Measurements from ENCODE around the gene SPAG4. TPM values are rescaled to one million over a fixed set of nuclear protein-coding genes. Genes with fewer than 3 reads are reported as not detected.

Gene SPAG4
- total and polyA plus RNA-seq, 5 donors: 3.7 to 6.7 (median 4.6) TPM

GRCh38 chr20:35599776-35600120 is 15.9 kb upstream of the SPAG4 start:
- 91% methylated on average over 9 of the region's 9 CpGs for WGBS
- Histone ChIP-seq H3K27me3 (ENCODE audit: control insufficient read depth, insufficient read depth) (no peaks in the 10 kb centered on the region), H3K4me1 (ENCODE audit: control insufficient read depth, insufficient read depth, low read length) (no peaks in the 10 kb centered on the region), H3K9me3 (ENCODE audit: control insufficient read depth, low read length) (no peaks in the 10 kb centered on the region), H3K27ac (ENCODE audit: low read length) (no peak overlapping the region), H3K4me3 (ENCODE audit: low read length) (no peak overlapping the region)
- intact Hi-C loops (cut with DNase I): no loop called here
- ATAC-seq: no peak
- no peak for DNase-seq

DNA sequence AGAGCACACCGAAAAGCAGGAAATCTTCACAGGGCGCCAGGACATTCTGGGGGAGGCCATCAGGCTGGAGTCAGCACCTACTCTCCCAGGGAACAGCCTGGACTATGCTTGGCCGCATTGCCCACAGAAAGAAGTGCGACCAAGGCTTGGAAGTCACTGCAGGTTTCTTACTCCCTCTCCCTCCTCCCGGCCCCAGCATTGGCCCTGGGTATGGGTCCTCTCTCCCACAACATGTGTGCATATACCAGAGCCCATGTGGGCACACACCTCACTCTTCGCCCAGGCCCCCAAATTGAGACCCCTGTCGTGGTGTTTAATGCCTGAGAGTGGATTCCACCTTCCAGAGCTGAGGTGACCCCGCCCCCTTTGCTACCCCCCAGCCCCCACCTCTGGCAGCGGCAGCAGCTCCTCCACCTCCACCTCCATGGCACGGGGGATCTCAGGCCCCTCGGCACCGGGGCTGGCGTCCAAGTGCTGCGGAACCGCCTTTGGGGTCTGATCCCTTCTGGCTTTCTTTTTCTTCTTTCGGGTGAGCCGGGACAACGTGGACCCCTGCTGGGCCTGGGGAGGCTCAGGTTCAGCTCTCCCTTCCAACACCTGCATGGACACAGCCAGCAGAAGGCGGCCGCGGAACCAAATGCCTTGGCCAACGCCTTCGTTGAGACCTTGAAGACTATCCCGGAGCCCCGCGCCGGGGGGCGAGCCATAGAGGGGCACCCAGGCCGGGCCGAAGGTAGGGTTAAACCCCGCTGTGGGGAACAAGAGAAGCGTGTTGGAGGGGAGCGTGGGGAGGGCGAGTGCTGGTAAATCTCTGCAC is 15.2 kb upstream of the SPAG4 start:
- peak overlapping the region; percentile 32 for H3K4me3 ChIP-seq (ENCODE audit: low read length)

DNA sequence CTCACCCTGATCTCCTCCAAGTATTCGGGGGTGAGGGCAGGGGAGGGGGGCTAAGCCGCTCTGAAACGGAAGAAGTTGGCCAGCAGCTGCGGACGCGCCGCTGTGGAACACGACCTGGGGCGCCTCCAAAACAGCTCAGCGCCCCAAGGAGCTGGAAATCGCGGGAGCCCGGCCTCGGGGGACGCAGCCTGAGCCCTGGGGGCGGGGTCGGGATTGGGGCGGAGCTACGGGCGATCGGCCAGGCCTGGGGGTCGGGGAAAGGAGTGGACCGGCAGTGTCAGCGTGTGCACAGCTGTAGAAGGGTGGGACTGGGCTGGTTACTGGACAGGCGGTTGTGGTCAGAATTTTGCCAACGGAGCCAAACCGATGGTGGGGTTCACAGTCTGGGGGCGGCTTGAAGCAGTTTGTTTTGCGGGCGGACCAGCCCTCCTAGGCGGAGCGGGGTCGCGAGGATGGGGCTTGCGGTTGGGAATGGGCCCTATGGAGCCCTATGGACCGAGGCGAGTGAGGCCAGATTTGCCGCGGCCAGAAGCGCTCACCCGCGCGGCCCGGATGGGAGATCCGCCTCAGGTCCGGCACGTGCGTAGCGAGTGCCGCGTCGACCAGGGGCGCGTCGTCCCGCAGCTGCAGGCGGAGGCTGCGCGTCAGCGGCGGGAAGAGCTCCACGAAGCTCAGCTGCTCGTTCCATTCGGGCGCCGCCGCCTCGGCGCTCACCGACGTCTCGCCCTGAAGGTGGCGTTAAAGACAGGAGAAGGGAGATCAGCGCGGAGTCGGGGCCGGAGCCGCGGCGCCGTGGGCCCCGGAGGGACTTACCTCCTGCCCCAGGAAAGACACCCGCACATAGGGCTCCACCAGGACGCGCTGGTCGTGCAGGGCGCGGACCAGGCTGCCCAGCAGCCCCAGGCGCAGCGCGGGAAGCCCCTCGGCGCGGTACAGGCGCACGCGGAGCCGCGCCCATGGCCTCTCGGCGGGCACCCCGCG is 14.3 kb upstream of the SPAG4 start:
- H3K27me3 ChIP-seq (ENCODE audit: control insufficient read depth, insufficient read depth): no peaks in the 10 kb centered on the region
- no peak overlapping the region for H3K27ac ChIP-seq (ENCODE audit: low read length)
- ATAC-seq (peak; percentile 81 to 86), DNase-seq (peak; percentile 79 to 89 (median 89))
- H3K4me1 ChIP-seq (ENCODE audit: control insufficient read depth, insufficient read depth, low read length): no peaks in the 10 kb centered on the region
- no peaks in the 10 kb centered on the region for H3K9me3 ChIP-seq (ENCODE audit: control insufficient read depth, low read length)
- under 1% methylated on average over 103 of the region's 103 CpGs for whole genome bisulfite sequencing
- intact Hi-C loops (cut with DNase I): no loop called here
- peak overlapping the region; percentile 32 for H3K4me3 ChIP-seq (ENCODE audit: low read length)

More for the DNA sequence above, 15.2 kb upstream of the SPAG4 start:
- DNase-seq (no peak), ATAC-seq (peak in 1 of 2 donors; percentile 4)
- H3K27me3 ChIP-seq (ENCODE audit: control insufficient read depth, insufficient read depth): no peaks in the 10 kb centered on the region
- 29% methylated on average over 34 of the region's 34 CpGs for WGBS
- no peaks in the 10 kb centered on the region for H3K4me1 ChIP-seq (ENCODE audit: control insufficient read depth, insufficient read depth, low read length)
- intact Hi-C loops (cut with DNase I): no loop called here
- H3K9me3 ChIP-seq (ENCODE audit: control insufficient read depth, low read length): no peaks in the 10 kb centered on the region
- H3K27ac ChIP-seq (ENCODE audit: low read length): no peak overlapping the region

GRCh38 chr20:35601990-35602389 is 13.6 kb upstream of the SPAG4 start:
- peak overlapping the region; percentile 32 for H3K4me3 ChIP-seq (ENCODE audit: low read length)
- WGBS: 29% methylated on average over 30 of the region's 30 CpGs
- DNase-seq (peak in 2 of 3 donors; percentile 61 to 64), ATAC-seq (no peak)
- H3K9me3 ChIP-seq (ENCODE audit: control insufficient read depth, low read length): no peaks in the 10 kb centered on the region
- no peaks in the 10 kb centered on the region for H3K27me3 ChIP-seq (ENCODE audit: control insufficient read depth, insufficient read depth)
- intact Hi-C loops (cut with DNase I): no loop called here
- no peak overlapping the region for H3K27ac ChIP-seq (ENCODE audit: low read length)
- H3K4me1 ChIP-seq (ENCODE audit: control insufficient read depth, insufficient read depth, low read length): no peaks in the 10 kb centered on the region

DNA sequence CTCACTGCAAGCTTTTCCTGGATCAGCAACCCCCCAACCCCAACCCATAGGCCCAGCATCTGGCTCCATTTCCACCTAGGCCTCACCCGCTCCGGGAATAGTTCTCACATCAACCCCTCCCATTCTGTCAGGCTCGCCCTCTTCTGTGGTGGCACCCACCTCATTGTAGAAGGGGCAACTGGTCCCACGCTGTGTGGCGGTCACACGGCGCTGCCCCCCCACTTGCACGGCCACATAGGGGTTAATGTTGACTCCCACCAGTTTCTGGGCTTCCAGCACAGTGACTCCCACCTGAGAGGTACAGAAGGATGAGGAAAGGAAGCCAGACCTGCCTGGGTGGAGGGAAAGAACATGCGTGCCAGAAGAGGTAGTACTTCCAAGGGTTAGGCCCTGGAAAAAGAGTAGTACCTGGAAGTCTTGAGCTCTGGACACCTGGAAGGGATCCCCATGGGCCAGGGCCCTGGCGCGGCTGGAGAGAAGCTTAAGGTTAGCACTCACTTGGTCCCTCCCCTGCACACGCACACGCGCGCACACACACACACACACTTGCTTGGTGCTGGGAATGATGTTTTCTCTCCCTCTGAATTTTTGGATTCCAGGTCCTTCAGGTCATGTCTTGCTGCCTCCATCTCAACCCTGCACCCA is 12.7 kb upstream of the SPAG4 start:
- DNase-seq: no peak
- WGBS: 95% methylated on average over 15 of the region's 15 CpGs
- ATAC-seq: no peak

DNA sequence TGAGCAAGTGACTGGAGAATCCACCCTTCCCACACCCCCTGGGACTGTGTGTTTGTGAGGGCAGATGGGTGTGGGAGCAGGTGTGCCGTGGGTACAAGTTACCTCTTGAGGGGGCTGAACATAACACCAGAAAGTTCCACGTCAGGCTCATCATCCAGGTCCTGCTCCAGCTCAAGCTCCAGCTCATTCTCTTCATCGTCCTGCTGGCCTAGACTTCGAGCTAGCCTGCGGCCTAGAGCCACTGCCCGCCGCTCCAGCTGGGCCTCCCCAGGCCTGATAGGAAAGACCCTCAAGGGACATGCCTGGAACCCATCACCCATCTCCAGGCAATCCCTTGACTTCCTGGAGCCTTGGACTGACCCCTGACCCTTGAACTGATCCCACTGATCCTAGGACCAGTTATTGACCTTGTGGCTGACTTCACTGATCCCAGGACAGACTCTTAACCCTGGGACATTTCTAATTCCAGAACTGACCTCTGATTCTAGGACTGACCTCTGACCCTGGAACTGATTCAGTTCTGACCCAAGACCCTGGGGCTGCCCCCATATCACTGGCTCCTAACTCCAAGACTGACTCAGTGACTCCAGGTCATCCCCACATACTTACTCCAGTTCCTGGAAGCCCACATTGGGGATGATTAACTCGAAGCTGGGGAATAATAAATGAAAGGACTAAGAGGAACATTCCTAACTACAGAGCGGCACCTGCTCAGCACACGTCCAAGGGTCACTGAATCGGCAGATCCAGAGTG is 11.8 kb upstream of the SPAG4 start:
- no peak for ATAC-seq
- intact Hi-C loops (cut with DNase I): no loop called here

More for the DNA sequence above, 12.7 kb upstream of the SPAG4 start:
- Histone ChIP-seq H3K27ac (ENCODE audit: low read length) (no peak overlapping the region), H3K9me3 (ENCODE audit: control insufficient read depth, low read length) (no peaks in the 10 kb centered on the region), H3K27me3 (ENCODE audit: control insufficient read depth, insufficient read depth) (no peaks in the 10 kb centered on the region), H3K4me1 (ENCODE audit: control insufficient read depth, insufficient read depth, low read length) (no peaks in the 10 kb centered on the region), H3K4me3 (ENCODE audit: low read length) (no peak overlapping the region)
- intact Hi-C loops (cut with DNase I): no loop called here

GRCh38 chr20:35604449-35604747 is 11.2 kb upstream of the SPAG4 start:
- H3K4me1 ChIP-seq (ENCODE audit: control insufficient read depth, insufficient read depth, low read length): no peaks in the 10 kb centered on the region
- ATAC-seq (no peak), DNase-seq (no peak)
- no peaks in the 10 kb centered on the region for H3K27me3 ChIP-seq (ENCODE audit: control insufficient read depth, insufficient read depth)
- intact Hi-C loops (cut with DNase I): no loop called here
- no peak overlapping the region for H3K4me3 ChIP-seq (ENCODE audit: low read length)
- H3K27ac ChIP-seq (ENCODE audit: low read length): no peak overlapping the region
- H3K9me3 ChIP-seq (ENCODE audit: control insufficient read depth, low read length): no peaks in the 10 kb centered on the region
- 55% methylated on average over 4 of the region's 4 CpGs for WGBS

More for the DNA sequence above, 11.8 kb upstream of the SPAG4 start:
- Histone ChIP-seq H3K27ac (ENCODE audit: low read length) (no peak overlapping the region), H3K27me3 (ENCODE audit: control insufficient read depth, insufficient read depth) (no peaks in the 10 kb centered on the region), H3K4me1 (ENCODE audit: control insufficient read depth, insufficient read depth, low read length) (no peaks in the 10 kb centered on the region), H3K4me3 (ENCODE audit: low read length) (no peak overlapping the region), H3K9me3 (ENCODE audit: control insufficient read depth, low read length) (no peaks in the 10 kb centered on the region)
- WGBS: 92% methylated on average over 11 of the region's 11 CpGs
- no peak for DNase-seq

GRCh38 chr20:35606127-35606526 is 9.5 kb upstream of the SPAG4 start:
- ATAC-seq: no peak
- Histone ChIP-seq H3K9me3 (ENCODE audit: control insufficient read depth, low read length) (no peaks in the 10 kb centered on the region), H3K4me1 (ENCODE audit: control insufficient read depth, insufficient read depth, low read length) (no peaks in the 10 kb centered on the region), H3K4me3 (ENCODE audit: low read length) (no peak overlapping the region), H3K27ac (ENCODE audit: low read length) (no peak overlapping the region), H3K27me3 (ENCODE audit: control insufficient read depth, insufficient read depth) (no peaks in the 10 kb centered on the region)
- 87% methylated on average over 4 of the region's 4 CpGs for WGBS
- no peak for DNase-seq
- intact Hi-C loops (cut with DNase I): no loop called here

- ATAC-seq (no peak), DNase-seq (peak in 1 of 3 donors; percentile 31)
- WGBS: 80% methylated on average over 14 of the region's 14 CpGs
- no peak overlapping the region for H3K4me3 ChIP-seq (ENCODE audit: low read length)
- no peaks in the 10 kb centered on the region for H3K9me3 ChIP-seq (ENCODE audit: control insufficient read depth, low read length)
- H3K4me1 ChIP-seq (ENCODE audit: control insufficient read depth, insufficient read depth, low read length): no peaks in the 10 kb centered on the region
- intact Hi-C loops (cut with DNase I): no loop called here
- H3K27ac ChIP-seq (ENCODE audit: low read length): no peak overlapping the region
- H3K27me3 ChIP-seq (ENCODE audit: control insufficient read depth, insufficient read depth): no peaks in the 10 kb centered on the region
Measured at GRCh38 chr20:35607003-35607735, 8.5 kb upstream of the SPAG4 start.

GRCh38 chr20:35610833-35611427 is 4.7 kb upstream of the SPAG4 start:
- WGBS: 79% methylated on average over 9 of the region's 9 CpGs
- Histone ChIP-seq H3K9me3 (ENCODE audit: control insufficient read depth, low read length) (no peaks in the 10 kb centered on the region), H3K27ac (ENCODE audit: low read length) (no peak overlapping the region), H3K4me3 (ENCODE audit: low read length) (no peak overlapping the region), H3K27me3 (ENCODE audit: control insufficient read depth, insufficient read depth) (no peaks in the 10 kb centered on the region), H3K4me1 (ENCODE audit: control insufficient read depth, insufficient read depth, low read length) (no peaks in the 10 kb centered on the region)
- intact Hi-C loops (cut with DNase I): no loop called here
- no peak for DNase-seq
- ATAC-seq: no peak

All from right cardiac atrium (tissue), 5 donors.